Activated T-cell treated with anti-CD3 and anti-CD28 coated beads, Interleukin-2, amount 50 U/mL, for 4 hours (primary cell): ENCODE data around the gene GRN. TPM values are rescaled to one million over a fixed set of nuclear protein-coding genes. Genes with fewer than 3 reads are reported as not detected.
A peak's percentile ranks its signal among the peaks of the same experiment; 100 is the strongest.
"Not testable (repeated sequence)": the region's sequence is repeated elsewhere in the genome, so short reads cannot be mapped to it uniquely, and the experiment has no call there.

ENCODE experiments used
- ATAC-seq, 2 donors: fragments of 200-7000 bp; cut with Tn5 transposase; one replicate each; pipeline ENCODE4 v1.10.0; 2021
- DNase-seq: peaks from one replicate; pipeline ENCODE4 v3.0.0-alpha.2; 2020
- H3K27me3 Mint-ChIP-seq: one replicate; pipeline ENCODE4 v1.8.0; 2021; ENCODE audit warnings: low read depth, mixed read lengths
- H3K36me3 Mint-ChIP-seq: one replicate; pipeline ENCODE4 v1.8.0; 2022; ENCODE audit warnings: mixed read lengths; ENCODE audit not compliant: insufficient read depth
- H3K4me1 Mint-ChIP-seq: one replicate; pipeline ENCODE4 v1.8.0; 2021; ENCODE audit warnings: low read depth, mixed read lengths
- H3K4me3 Mint-ChIP-seq: one replicate; pipeline ENCODE4 v1.8.0; 2021; ENCODE audit warnings: mild to moderate bottlenecking, moderate library complexity, mixed read lengths
- H3K9me3 Mint-ChIP-seq: one replicate; pipeline ENCODE4 v1.8.0; 2021; ENCODE audit warnings: mixed read lengths
- total RNA-seq, 3 donors: library from RNA; stranded (reverse); gene quantifications; one replicate each; pipeline ENCODE4 v1.2.1, GENCODE V29; 2021

Gene GRN
- total RNA-seq, 3 donors from 2014 or later, result 32.0 to 39.5 (median 36.5) TPM

DNA sequence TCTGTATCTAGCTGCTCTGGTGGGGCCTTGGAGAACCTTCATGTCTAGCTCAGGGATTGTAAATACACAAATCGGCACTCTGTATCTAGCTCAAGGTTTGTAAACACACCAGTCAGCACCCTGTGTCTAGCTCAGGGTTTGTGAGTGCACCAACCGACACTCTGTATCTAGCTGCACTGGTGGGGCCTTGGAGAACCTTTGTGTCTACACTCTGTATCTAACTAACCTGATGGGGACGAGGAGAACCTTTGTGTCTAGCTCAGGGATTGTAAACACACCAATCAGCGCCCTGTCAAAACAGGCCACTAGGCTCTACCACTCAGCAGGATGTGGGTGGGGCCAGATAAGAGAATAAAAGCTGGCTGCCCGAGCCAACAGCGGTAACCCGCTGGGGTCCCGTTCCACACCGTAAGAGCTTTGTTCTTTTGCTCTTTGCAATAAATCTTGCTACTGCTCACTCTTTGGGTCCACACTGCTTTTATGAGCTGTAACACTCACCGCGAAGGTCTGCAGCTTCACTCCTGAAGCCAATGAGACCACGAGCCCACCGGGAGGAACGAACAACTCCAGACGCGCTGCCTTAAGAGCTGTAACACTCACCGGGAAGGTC, 24.4 kb downstream of the GRN start:
- peaks cover 55% of the 10 kb centered on the region for H3K27me3 Mint-ChIP-seq
- H3K4me3 Mint-ChIP-seq, result peak overlapping the region; percentile 46
- not testable (repeated sequence) for ATAC-seq, H3K4me1 Mint-ChIP-seq, H3K36me3 Mint-ChIP-seq, DNase-seq, H3K9me3 Mint-ChIP-seq

- no peaks in the 10 kb centered on the region for H3K9me3 Mint-ChIP-seq
- H3K27me3 Mint-ChIP-seq, result peaks cover 44% of the 10 kb centered on the region
Measured at GRCh38 chr17:44372036-44372435, 26.9 kb downstream of the GRN start.

GRCh38 chr17:44374306-44375195, 29.4 kb downstream of the GRN start:
- H3K9me3 Mint-ChIP-seq, result no peaks in the 10 kb centered on the region
- ATAC-seq, result peak; percentile 10 to 29
- H3K27me3 Mint-ChIP-seq, result peaks cover 37% of the 10 kb centered on the region
- no peak for DNase-seq
- H3K4me1 Mint-ChIP-seq, result no peaks in the 10 kb centered on the region
- no peaks in the 10 kb centered on the region for H3K36me3 Mint-ChIP-seq
- H3K4me3 Mint-ChIP-seq, result no peak overlapping the region

More at GRCh38 chr17:44372036-44372435, 26.9 kb downstream of the GRN start:
- Mint-ChIP-seq H3K36me3 (no peaks in the 10 kb centered on the region), H3K4me3 (no peak overlapping the region), H3K4me1 (no peaks in the 10 kb centered on the region)
- ATAC-seq (no peak), DNase-seq (no peak)

- H3K36me3 Mint-ChIP-seq, result no peaks in the 10 kb centered on the region
- ATAC-seq (no peak), DNase-seq (no peak)
- H3K4me1 Mint-ChIP-seq, result no peaks in the 10 kb centered on the region
- H3K27me3 Mint-ChIP-seq, result peaks cover 34% of the 10 kb centered on the region
- no peaks in the 10 kb centered on the region for H3K9me3 Mint-ChIP-seq
- no peak overlapping the region for H3K4me3 Mint-ChIP-seq
Measured at GRCh38 chr17:44375196-44376017, 30.3 kb downstream of the GRN start.

DNA sequence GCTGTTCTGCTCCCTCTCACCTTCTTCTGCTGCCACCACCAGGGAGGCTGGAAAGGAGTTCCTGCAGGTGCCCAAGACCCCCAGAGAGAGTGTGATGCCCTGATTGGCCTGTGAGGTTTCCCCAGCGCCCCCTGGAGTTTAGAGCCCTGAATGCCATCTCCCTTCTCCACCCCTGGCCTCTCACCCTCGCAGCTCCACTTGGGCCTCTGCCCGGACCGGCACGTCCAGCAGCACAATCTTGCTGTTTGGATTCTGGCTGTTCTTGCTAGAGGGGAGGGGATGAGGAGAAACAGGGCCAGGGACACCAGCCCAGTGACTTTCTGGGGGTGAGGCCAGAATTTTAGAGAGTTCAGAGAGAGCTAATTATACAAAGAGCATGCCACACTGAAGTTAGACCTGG, 31.0 kb downstream of the GRN start:
- DNase-seq, result no peak
- no peaks in the 10 kb centered on the region for H3K4me1 Mint-ChIP-seq
- no peak overlapping the region for H3K4me3 Mint-ChIP-seq

DNA sequence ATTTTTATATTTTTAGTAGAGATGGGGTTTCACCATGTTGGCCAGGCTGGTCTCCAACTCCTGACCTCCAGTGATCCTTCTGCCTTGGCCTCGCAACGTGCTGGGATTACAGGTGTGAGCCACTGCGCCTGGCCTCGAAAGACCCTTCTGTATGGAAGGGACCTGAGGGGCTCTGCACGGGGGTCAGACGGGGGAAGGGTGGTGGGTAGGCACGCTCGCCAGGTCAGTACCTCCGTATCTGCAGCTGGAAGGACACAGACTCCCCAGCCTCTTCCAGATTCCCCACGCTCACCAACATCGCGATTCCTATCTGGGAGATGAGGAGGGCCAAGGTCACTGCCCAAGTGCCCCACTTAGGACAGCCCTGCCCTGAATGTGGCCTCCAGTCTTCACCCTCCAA, 31.7 kb downstream of the GRN start:
- Mint-ChIP-seq H3K36me3 (no peaks in the 10 kb centered on the region), H3K9me3 (no peaks in the 10 kb centered on the region), H3K27me3 (peaks cover 32% of the 10 kb centered on the region), H3K4me3 (no peak overlapping the region), H3K4me1 (no peaks in the 10 kb centered on the region)
- DNase-seq (no peak), ATAC-seq (no peak)

More for the DNA sequence above, 31.0 kb downstream of the GRN start:
- H3K36me3 Mint-ChIP-seq, result no peaks in the 10 kb centered on the region
- ATAC-seq, result peak; percentile 35 to 64
- no peaks in the 10 kb centered on the region for H3K9me3 Mint-ChIP-seq
- peaks cover 32% of the 10 kb centered on the region for H3K27me3 Mint-ChIP-seq

DNA sequence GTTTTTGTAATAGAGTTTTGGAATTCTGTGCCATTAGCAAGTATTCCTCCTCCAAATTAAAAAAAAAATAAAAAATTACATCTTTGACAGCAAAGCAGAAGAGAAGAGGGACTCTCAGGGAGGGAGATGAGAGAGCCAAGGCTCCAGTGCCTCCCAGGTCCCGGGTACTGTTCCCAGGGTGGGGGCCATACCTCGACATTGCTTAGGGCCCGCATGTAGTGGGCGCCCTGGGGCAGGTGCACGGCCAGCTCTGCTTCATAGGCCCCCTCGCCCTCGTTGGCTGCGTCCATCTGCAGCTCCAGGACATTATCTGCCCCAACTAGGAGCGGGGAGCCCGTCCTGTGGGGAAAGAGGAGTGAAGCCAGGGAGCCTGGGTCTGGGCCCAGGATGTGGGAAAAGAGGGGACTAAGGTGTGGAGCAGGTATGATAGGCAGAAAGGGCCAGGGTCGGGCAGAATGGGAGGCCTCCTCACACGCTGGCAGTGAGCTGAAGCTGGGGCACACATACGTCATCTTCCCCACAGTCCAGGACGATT, 33.1 kb downstream of the GRN start:
- DNase-seq (no peak), ATAC-seq (no peak)
- Mint-ChIP-seq H3K4me1 (no peaks in the 10 kb centered on the region), H3K9me3 (no peaks in the 10 kb centered on the region), H3K4me3 (no peak overlapping the region), H3K36me3 (no peaks in the 10 kb centered on the region), H3K27me3 (peaks cover 24% of the 10 kb centered on the region)

DNA sequence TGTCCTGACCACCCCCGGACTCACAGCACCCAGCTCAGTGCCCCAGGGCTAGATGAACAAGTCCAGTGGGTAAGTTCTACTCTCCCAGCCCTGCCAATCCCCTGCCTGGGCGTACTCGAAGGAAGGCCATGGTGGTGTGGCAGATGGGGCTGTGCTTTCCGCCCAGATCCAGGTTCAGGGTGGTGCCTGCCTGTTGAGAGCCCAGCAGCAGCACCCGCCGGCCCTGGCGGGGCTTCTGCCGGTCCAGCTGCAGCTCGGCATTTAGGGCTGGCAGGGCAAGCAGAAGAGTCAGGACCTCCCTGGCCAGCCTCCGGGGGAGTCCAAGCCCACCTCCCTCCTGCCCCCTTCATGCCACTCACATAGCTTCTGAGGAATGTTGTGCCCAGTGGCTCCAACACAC, 34.8 kb downstream of the GRN start:
- peaks cover 4% of the 10 kb centered on the region for H3K4me1 Mint-ChIP-seq
- peaks cover 19% of the 10 kb centered on the region for H3K27me3 Mint-ChIP-seq
- no peaks in the 10 kb centered on the region for H3K36me3 Mint-ChIP-seq
- H3K9me3 Mint-ChIP-seq, result no peaks in the 10 kb centered on the region
- ATAC-seq (no peak), DNase-seq (no peak)
- H3K4me3 Mint-ChIP-seq, result no peak overlapping the region

DNA sequence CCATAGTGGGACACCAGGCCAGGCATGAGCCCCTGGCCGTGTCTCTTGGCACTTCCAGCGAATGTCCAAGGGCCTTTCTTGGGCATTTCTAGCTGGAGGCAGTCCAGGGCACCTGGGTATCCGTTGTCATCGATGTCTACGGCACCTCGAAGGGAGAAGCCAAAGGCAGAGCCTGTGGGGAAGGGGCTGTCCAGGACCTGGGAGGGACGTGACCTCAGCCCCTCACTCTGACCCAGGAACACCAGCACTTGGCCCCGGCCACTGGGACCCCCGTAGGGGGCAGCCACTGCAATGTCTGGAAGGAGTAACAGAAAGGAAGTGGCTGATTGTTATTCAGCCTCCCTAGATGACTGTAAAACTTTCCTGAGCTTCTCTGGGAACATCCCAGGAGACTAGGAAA, 35.7 kb downstream of the GRN start:
- Mint-ChIP-seq H3K4me1 (peaks cover 4% of the 10 kb centered on the region), H3K36me3 (no peaks in the 10 kb centered on the region), H3K9me3 (no peaks in the 10 kb centered on the region), H3K4me3 (no peak overlapping the region), H3K27me3 (peaks cover 20% of the 10 kb centered on the region)
- ATAC-seq, result no peak
- no peak for DNase-seq

- peaks cover 19% of the 10 kb centered on the region for H3K27me3 Mint-ChIP-seq
- no peak overlapping the region for H3K4me3 Mint-ChIP-seq
- ATAC-seq (no peak), DNase-seq (no peak)
- peaks cover 11% of the 10 kb centered on the region for H3K4me1 Mint-ChIP-seq
- H3K36me3 Mint-ChIP-seq, result no peaks in the 10 kb centered on the region
- no peaks in the 10 kb centered on the region for H3K9me3 Mint-ChIP-seq
Measured at GRCh38 chr17:44381810-44382305, 36.8 kb downstream of the GRN start.

DNA sequence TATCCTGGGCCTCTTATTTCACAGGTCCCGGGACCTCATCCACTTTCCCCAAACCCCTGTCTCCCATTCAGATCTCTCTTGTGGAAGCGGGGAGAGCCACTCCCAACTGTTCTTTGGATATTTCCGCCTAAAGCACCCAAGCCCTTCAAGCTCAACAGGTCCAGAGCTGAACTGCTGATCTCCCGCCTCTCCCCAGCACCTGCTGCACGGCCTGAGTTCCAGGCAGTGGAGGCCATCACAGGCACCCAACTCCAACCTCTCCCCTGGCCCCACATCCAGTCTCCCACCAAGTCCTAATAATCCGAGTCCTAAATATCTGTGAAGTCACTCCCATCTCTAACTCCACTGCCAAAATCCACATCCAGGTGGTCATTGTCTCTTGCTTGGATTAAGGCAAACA, 37.8 kb downstream of the GRN start:
- ATAC-seq (no peak), DNase-seq (no peak)
- H3K4me3 Mint-ChIP-seq, result no peak overlapping the region
- no peaks in the 10 kb centered on the region for H3K9me3 Mint-ChIP-seq
- H3K36me3 Mint-ChIP-seq, result no peaks in the 10 kb centered on the region
- peaks cover 15% of the 10 kb centered on the region for H3K27me3 Mint-ChIP-seq
- peaks cover 11% of the 10 kb centered on the region for H3K4me1 Mint-ChIP-seq

- ATAC-seq, result no peak
- H3K27me3 Mint-ChIP-seq, result peaks cover 16% of the 10 kb centered on the region
- no peaks in the 10 kb centered on the region for H3K36me3 Mint-ChIP-seq
- no peak for DNase-seq
- no peaks in the 10 kb centered on the region for H3K9me3 Mint-ChIP-seq
- no peak overlapping the region for H3K4me3 Mint-ChIP-seq
- peaks cover 11% of the 10 kb centered on the region for H3K4me1 Mint-ChIP-seq
Measured at GRCh38 chr17:44383363-44383762, 38.3 kb downstream of the GRN start.

DNA sequence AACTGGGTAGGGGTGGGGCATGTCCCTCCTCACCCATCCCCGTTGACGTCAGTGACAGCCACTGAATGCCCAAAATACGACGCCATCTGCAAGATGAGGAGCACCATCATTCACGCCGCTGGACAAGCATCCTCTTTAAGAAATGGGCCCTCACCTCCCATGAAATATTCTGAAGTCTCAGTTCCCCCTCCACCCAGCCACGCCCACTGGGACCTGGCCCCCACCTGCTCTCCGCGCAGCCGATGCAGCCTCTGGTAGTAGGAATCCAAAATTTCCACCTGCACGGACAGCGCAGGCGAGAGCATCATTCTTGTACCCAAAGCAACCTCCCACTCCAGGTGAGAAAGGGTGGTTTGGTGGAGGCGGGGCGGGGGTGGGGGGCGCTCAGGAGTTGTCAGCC, 38.8 kb downstream of the GRN start:
- no peaks in the 10 kb centered on the region for H3K9me3 Mint-ChIP-seq
- peaks cover 11% of the 10 kb centered on the region for H3K4me1 Mint-ChIP-seq
- no peak for DNase-seq
- no peak overlapping the region for H3K4me3 Mint-ChIP-seq
- no peak for ATAC-seq
- H3K27me3 Mint-ChIP-seq, result peaks cover 16% of the 10 kb centered on the region
- H3K36me3 Mint-ChIP-seq, result no peaks in the 10 kb centered on the region

DNA sequence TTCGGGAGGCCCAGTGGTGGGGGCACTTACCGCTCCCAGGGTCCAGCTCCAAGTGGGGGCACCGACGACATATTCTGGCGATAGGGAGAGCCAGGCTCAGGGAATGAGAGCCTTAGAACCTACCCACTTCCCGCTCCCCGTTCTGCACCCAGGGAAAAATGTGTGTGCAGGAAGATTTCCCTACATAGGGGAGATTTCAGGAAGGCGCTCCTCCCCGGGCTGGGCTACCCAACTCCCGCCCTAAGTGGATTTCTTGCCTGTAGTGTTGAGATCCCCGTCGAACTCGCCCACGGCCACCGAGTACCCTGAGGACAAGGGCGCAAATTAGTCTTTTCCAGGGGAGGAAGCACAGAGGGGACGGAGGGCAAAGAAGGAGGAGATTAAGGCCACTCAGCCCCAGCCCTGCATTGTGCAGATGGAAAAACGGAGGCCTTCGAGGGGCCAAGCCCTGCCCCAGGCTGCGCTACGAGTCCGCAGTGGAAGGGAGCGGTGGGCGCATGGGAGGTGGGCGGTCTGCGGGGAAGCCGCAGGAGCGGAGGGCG, 39.2 kb downstream of the GRN start:
- peaks cover 12% of the 10 kb centered on the region for H3K4me1 Mint-ChIP-seq
- DNase-seq (no peak), ATAC-seq (no peak)
- H3K9me3 Mint-ChIP-seq, result no peaks in the 10 kb centered on the region
- peaks cover 16% of the 10 kb centered on the region for H3K27me3 Mint-ChIP-seq
- H3K36me3 Mint-ChIP-seq, result no peaks in the 10 kb centered on the region
- peak overlapping the region; percentile 71 for H3K4me3 Mint-ChIP-seq
